Breast epithelium (tissue), 4 donors: ENCODE measurements around the gene TARS1. TPM values are rescaled to one million over a fixed set of nuclear protein-coding genes. Genes with fewer than 3 reads are reported as not detected.

Source experiments
- DNase-seq, 2 donors: peaks; one replicate each; pipeline ENCODE4 v3.0.0-alpha.2; 2019; ENCODE audit warnings: low spot score in 2 of 2
- H3K27ac ChIP-seq, 2 donors: fragments of 200-600 bp; sonication (generic) in 1 of 2; one replicate each; pipeline ENCODE4 v1.5.1; 2016 to 2019; ENCODE audit warnings: mild to moderate bottlenecking in 1 of 2
- H3K27me3 ChIP-seq, 2 donors: fragments of 200-600 bp; sonication (generic) in 1 of 2; one replicate each; pipeline versions ENCODE4 v1.5.1 to v1.6.0; 2017 to 2019; ENCODE audit warnings: control low read depth in 1 of 2, mild to moderate bottlenecking in 1 of 2
- H3K36me3 ChIP-seq: fragments of 200-600 bp; one replicate; pipeline ENCODE4 v1.5.1; 2019
- H3K4me1 ChIP-seq, 2 donors: fragments of 200-600 bp; sonication (generic); one replicate each; pipeline ENCODE4 v1.5.1; 2016 to 2019; ENCODE audit warnings: control low read depth in 1 of 2
- H3K4me3 ChIP-seq, 3 donors: fragments of 200-600 bp; sonication (generic); 1 replicate in 2 of 3; 2 replicates in 1 of 3; pipeline ENCODE4 v1.5.1; 2016 to 2019; ENCODE audit warnings: mild to moderate bottlenecking in 3 of 3, moderate library complexity in 2 of 3
- H3K9me3 ChIP-seq, 2 donors: fragments of 200-600 bp; sonication (generic) in 1 of 2; one replicate each; pipeline ENCODE4 v1.5.1; 2016 to 2019; ENCODE audit warnings: control low read depth in 1 of 2
- POLR2A ChIP-seq: fragments of 450-650 bp; IDR thresholded peaks from one replicate; pipeline ENCODE4 v1.6.1; 2016; ENCODE audit warnings: antibody characterized with exemption, mild to moderate bottlenecking, moderate library complexity
- POLR2AphosphoS5 ChIP-seq, 3 donors: sonication (generic); formaldehyde crosslinking; IDR thresholded peaks; one replicate each; pipeline ENCODE4 v1.6.1; 2017; ENCODE audit warnings: antibody characterized with exemption in 3 of 3
- intact Hi-C: fragments of 100-400 bp; cut with DNase I; formaldehyde crosslinking; loops from one replicate; pipeline ENCODE4 v1.15.1; 2023; ENCODE audit warnings: low total_unique reads
- total RNA-seq, 3 donors: library from RNA; depleted of rRNA; stranded (reverse); fragments of >200 nt; gene quantifications; one replicate each; pipeline ENCODE4 v1.1.0, GENCODE V29; 2016
- TF ChIP-seq, protein P1 (sequence below), 3 donors: fragments of 450-650 bp; IDR thresholded peaks; one replicate each; pipeline ENCODE4 v1.5.1; 2016 to 2017; ENCODE audit warnings: antibody characterized with exemption in 3 of 3, mild to moderate bottlenecking in 3 of 3, moderate library complexity in 3 of 3

Gene TARS1
- total RNA-seq, 3 donors from 2014 or later, result 58.4 to 66.5 (median 64.2) TPM

DNA sequence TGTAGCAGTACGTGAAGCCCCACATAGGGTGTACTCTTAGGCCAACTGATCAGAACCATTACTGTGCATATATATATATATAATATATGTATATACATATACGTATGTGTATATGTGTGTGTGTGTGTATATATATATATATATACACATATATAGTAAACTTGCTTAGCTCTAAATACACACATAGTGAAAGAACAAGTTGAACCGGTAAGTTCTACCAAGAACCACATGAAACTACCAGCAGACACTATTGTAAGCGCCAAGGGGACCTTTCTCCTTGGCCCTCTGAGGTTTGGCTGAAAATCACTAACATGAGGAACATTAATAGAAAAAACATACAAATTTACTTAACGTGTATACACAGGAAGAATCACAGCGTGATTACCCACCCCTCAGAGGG, 1.8 kb upstream of the TARS1 start:
- no peak for DNase-seq
- intact Hi-C loops, result no loop called here
- Histone ChIP-seq H3K27me3 (no peaks in the 10 kb centered on the region), H3K4me3 (no peak overlapping the region), H3K36me3 (no peaks in the 10 kb centered on the region), H3K27ac (no peak overlapping the region), H3K9me3 (no peaks in the 10 kb centered on the region), H3K4me1 (peaks cover 0 to 3% of the 10 kb centered on the region in 2 donors)
- TF ChIP-seq, protein P1, sequence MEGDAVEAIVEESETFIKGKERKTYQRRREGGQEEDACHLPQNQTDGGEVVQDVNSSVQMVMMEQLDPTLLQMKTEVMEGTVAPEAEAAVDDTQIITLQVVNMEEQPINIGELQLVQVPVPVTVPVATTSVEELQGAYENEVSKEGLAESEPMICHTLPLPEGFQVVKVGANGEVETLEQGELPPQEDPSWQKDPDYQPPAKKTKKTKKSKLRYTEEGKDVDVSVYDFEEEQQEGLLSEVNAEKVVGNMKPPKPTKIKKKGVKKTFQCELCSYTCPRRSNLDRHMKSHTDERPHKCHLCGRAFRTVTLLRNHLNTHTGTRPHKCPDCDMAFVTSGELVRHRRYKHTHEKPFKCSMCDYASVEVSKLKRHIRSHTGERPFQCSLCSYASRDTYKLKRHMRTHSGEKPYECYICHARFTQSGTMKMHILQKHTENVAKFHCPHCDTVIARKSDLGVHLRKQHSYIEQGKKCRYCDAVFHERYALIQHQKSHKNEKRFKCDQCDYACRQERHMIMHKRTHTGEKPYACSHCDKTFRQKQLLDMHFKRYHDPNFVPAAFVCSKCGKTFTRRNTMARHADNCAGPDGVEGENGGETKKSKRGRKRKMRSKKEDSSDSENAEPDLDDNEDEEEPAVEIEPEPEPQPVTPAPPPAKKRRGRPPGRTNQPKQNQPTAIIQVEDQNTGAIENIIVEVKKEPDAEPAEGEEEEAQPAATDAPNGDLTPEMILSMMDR (IDR thresholded peaks at IDR 0.05), result no peak
- no peak for TF ChIP-seq POLR2AphosphoS5 (IDR thresholded peaks at IDR 0.05)
- TF ChIP-seq POLR2A, result no peak

DNA sequence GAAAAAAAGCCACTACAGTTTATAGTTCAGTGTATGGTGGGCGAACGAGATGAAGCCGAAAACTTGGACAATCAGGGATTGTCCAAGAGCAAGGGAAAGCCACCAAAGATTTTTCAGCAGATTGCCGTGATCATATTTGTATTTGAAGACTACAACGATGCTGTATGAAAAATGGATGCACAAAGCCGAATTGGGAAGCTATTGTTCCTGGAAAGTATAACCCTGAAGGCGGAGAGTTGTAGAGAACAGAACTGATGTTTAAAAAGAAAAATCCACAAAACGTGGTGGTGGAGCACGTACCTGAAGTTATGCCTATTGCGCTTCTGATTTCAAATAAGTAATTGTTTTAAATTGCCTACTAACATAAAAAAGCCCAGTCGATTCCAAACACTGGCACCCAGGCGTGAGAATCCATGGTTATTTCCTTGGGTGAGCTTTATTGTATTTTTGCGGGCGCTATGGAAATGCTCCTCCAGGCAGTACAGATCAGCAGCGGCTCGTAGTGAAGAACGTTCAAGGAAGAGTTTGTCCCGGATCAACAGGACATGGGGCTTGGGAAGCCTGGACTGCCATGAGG, 772 bp upstream of the TARS1 start:
- TF ChIP-seq POLR2AphosphoS5 (IDR thresholded peaks at IDR 0.05) (no peak), POLR2A (no peak)
- TF ChIP-seq, protein P1 (IDR thresholded peaks at IDR 0.05), result no peak
- peak overlapping the region; percentile 67 to 83 (median 71) for H3K4me3 ChIP-seq
- no peaks in the 10 kb centered on the region for H3K27me3 ChIP-seq
- peak overlapping the region; percentile 93 to 96 for H3K27ac ChIP-seq
- H3K9me3 ChIP-seq, result no peaks in the 10 kb centered on the region
- no peak for DNase-seq
- no peaks in the 10 kb centered on the region for H3K36me3 ChIP-seq
- intact Hi-C loops, result loop anchor here (1.0 kb wide), 1 partner anchor 13 kb away; no protein-coding TSS in a partner anchor
- peaks cover 0 to 5% of the 10 kb centered on the region in 2 donors for H3K4me1 ChIP-seq

DNA sequence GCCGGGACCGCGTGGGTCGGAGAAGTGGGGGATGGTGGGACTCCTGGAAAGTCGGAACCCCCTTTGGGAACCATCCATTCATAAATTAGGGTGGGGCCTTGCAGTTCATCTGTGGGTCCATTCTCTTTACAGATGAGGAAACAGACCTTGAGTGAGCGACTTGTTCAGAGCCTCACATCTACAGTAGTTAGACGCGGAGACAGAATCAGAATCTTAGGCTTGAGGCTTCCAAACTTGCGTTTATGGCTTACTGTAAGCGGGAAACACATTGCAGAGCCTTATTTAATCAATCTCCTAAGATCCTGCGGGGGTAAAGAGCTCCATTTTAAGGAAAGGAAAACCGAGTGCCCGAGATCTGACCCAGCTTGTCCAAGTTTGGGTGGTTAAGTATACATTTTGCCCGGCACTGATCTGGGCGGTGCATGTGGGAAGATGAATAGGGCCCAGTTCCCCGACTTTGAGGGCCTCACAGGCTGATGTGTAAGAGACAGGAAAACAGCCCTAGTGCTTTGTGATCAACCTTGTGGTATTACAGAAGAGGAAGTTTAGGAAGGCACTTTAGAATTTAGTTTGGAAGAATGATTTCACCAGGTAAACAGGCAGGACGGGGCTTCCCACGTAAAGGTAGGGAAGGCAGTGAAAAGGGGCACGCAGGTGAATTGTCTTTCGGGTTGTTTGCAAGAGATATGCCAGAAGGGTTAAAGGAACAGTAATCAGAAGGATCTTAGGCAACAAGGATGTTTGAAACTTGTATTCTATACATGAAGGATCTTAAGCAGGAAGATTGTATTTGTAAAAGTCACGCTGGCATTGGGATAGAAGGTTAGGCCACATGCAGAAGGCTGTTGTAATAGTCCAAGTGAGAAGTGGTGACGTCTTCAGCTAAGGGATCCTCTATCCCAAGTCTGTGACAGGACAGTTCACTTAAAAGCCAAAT, 744 bp downstream of the TARS1 start:
- Histone ChIP-seq H3K4me1 (peaks cover 0 to 5% of the 10 kb centered on the region in 2 donors), H3K27ac (peak overlapping the region; percentile 93 to 96), H3K36me3 (no peaks in the 10 kb centered on the region), H3K27me3 (no peaks in the 10 kb centered on the region), H3K4me3 (peak overlapping the region; percentile 67 to 83 (median 71)), H3K9me3 (no peaks in the 10 kb centered on the region)
- no peak for DNase-seq
- intact Hi-C loops, result no loop called here
- no peak for TF ChIP-seq POLR2A
- TF ChIP-seq POLR2AphosphoS5 (IDR thresholded peaks at IDR 0.05), result no peak
- TF ChIP-seq, protein P1 (IDR thresholded peaks at IDR 0.05), result no peak

DNA sequence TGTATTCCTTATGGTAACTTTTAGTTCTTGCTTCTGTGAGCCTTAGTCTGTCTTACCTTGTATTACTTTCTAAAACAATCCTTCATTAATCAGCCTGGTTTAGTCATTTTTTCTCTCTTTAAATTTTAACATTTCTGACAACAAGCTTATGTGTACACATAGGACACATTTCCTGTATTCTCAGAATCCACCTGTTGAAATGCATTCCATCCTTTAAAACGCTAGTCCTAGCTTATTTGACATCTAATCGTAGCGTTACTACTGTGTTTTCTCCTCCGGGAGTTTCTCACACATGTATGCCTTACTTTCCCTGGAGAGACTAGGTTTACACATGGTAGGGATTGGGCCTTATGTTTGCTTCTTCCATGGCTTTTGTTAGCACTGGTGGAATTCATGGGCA, 3.8 kb downstream of the TARS1 start:
- Histone ChIP-seq H3K9me3 (no peaks in the 10 kb centered on the region), H3K4me1 (peaks cover 0 to 5% of the 10 kb centered on the region in 2 donors), H3K4me3 (no peak overlapping the region), H3K27ac (no peak overlapping the region), H3K27me3 (no peaks in the 10 kb centered on the region), H3K36me3 (no peaks in the 10 kb centered on the region)
- no peak for DNase-seq
- TF ChIP-seq, protein P1 (IDR thresholded peaks at IDR 0.05), result no peak
- TF ChIP-seq POLR2AphosphoS5 (IDR thresholded peaks at IDR 0.05) (no peak), POLR2A (no peak)
- intact Hi-C loops, result no loop called here

DNA sequence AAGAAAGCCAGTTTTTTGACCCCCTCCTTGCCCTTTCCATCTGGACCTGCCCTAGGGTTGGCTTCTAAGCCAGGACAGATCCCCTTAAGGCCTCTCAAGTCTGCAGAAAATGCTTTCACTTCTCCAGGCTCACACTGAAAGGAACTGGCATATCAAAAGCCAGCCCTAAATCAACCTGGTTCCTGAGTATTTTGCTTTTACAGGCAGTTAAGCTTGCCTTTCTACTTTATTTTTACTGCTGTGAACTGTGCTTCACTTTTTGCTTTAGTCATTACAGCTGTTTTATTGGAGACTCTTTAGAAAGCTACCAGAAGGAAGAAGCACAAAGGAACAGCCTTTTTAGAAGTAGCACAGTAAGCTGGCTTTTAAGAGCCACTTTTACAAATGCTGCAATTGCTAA, 5.0 kb downstream of the TARS1 start:
- intact Hi-C loops, result no loop called here
- H3K9me3 ChIP-seq, result no peaks in the 10 kb centered on the region
- TF ChIP-seq POLR2A (no peak), POLR2AphosphoS5 (IDR thresholded peaks at IDR 0.05) (no peak)
- TF ChIP-seq, protein P1 (IDR thresholded peaks at IDR 0.05), result no peak
- H3K4me3 ChIP-seq, result no peak overlapping the region
- H3K36me3 ChIP-seq, result no peaks in the 10 kb centered on the region
- H3K27ac ChIP-seq, result no peak overlapping the region
- H3K27me3 ChIP-seq, result no peaks in the 10 kb centered on the region
- H3K4me1 ChIP-seq, result peaks cover 0 to 5% of the 10 kb centered on the region in 2 donors
- no peak for DNase-seq
